Endothelial cell of umbilical vein (primary cell): Measurements from ENCODE around the gene PDCD2. TPM values are rescaled to one million over a fixed set of nuclear protein-coding genes. Genes with fewer than 3 reads are reported as not detected.

Experiments used
- BruUV-seq: library from RNA; stranded (reverse); fragments of 400-500 nt; replicated peaks from 2 replicates; lab custom pipeline; 2021; lab: Mats Ljungman, UMichigan
- CTCF ChIA-PET: fragments of 300-600, 350-600 bp; sonication (Branson Sonifier 250); formaldehyde crosslinking; loops from one replicate; lab custom pipeline; 2021; ENCODE audit warnings: antibody characterized with exemption, inconsistent platforms; lab: Charles Lee
- POLR2A ChIA-PET: fragments of 300-600, 350-600 bp; sonication (Branson Sonifier 250); formaldehyde crosslinking; loops from one replicate; lab custom pipeline; 2021; ENCODE audit warnings: antibody characterized with exemption, inconsistent platforms; lab: Charles Lee
- DNase-seq: peaks from one replicate; pipeline ENCODE4 v3.0.0-alpha.2; 2011; ENCODE audit warnings: low read depth, low spot score
- FAIRE-seq: peaks from 2 replicates; lab custom pipeline; 2011; peaks lifted over from hg19 to GRCh38; lab: Jason Lieb, UNC
- H2AFZ ChIP-seq: 2 replicates; pipeline ENCODE4 v1.6.0; 2012; ENCODE audit warnings: low read depth, low read length, control low read depth, inconsistent platforms
- H3K27ac ChIP-seq: 2 replicates; pipeline ENCODE4 v1.5.1; 2011; ENCODE audit warnings: low read depth, mild to moderate bottlenecking, control low read depth, low read length, moderate library complexity; ENCODE audit not compliant: insufficient read depth
- H3K27me3 ChIP-seq, 2 experiments: 2 replicates each; pipeline versions ENCODE4 v1.6.0 to v1.6.1; 2011; ENCODE audit warnings: low read length in 2 of 2, mixed read lengths in 1 of 2; ENCODE audit not compliant: control insufficient read depth in 2 of 2, insufficient read depth in 2 of 2
- H3K36me3 ChIP-seq, 2 experiments: 2 replicates in 1 of 2; 3 replicates in 1 of 2; pipeline ENCODE4 v1.5.1; 2011; ENCODE audit warnings: low read length in 2 of 2, mild to moderate bottlenecking in 1 of 2, moderate library complexity in 1 of 2; ENCODE audit not compliant: control insufficient read depth in 2 of 2, insufficient read depth in 2 of 2; ENCODE audit errors: extremely low read depth in 1 of 2
- H3K4me1 ChIP-seq: 3 replicates; pipeline ENCODE4 v1.5.1; 2011; ENCODE audit warnings: mild to moderate bottlenecking, low read length; ENCODE audit not compliant: control insufficient read depth, insufficient read depth; ENCODE audit errors: extremely low read depth
- H3K4me2 ChIP-seq: 2 replicates; pipeline ENCODE4 v1.6.1; 2011; ENCODE audit warnings: low read length, control low read depth, mixed read lengths; ENCODE audit not compliant: insufficient read depth
- H3K4me3 ChIP-seq, 3 experiments: fragments of 200-600 bp in 1 of 3; sonication (generic), shearing (Covaris generic) in 1 of 3; replicated peaks in 1 of 3; 2 replicates each; pipeline ENCODE4 v1.5.1; 2011 to 2016; ENCODE audit warnings: control low read depth in 3 of 3, low read length in 3 of 3, mild to moderate bottlenecking in 2 of 3, inconsistent platforms in 1 of 3, low read depth in 1 of 3, moderate library complexity in 1 of 3; ENCODE audit not compliant: insufficient read depth in 1 of 3
- H3K79me2 ChIP-seq: 2 replicates; pipeline ENCODE4 v1.6.0; 2012; ENCODE audit warnings: low read length, inconsistent platforms; ENCODE audit not compliant: control insufficient read depth, insufficient read depth
- H3K9ac ChIP-seq: replicated peaks from 2 replicates; pipeline ENCODE3; 2011; ENCODE audit warnings: low read length, control low read depth; ENCODE audit not compliant: insufficient read depth; ENCODE audit errors: extremely low read depth
- H3K9me1 ChIP-seq: replicated peaks from 3 replicates; pipeline ENCODE4 v1.6.0; 2011; ENCODE audit warnings: mild to moderate bottlenecking, low read length; ENCODE audit not compliant: control insufficient read depth, insufficient read depth; ENCODE audit errors: extremely low read depth
- H3K9me3 ChIP-seq: replicated peaks from 2 replicates; pipeline ENCODE4 v1.5.1; 2012; ENCODE audit warnings: low read length, inconsistent platforms; ENCODE audit not compliant: control insufficient read depth, insufficient read depth
- H4K20me1 ChIP-seq: replicated peaks from 2 replicates; pipeline ENCODE3; 2011; ENCODE audit warnings: mild to moderate bottlenecking, low read length; ENCODE audit not compliant: control insufficient read depth, insufficient read depth; ENCODE audit errors: extremely low read depth
- CTCF ChIP-seq, 2 donors: IDR thresholded peaks; 1 replicate in 1 of 2; 2 replicates in 1 of 2; pipeline ENCODE4 v1.5.1; 2011; ENCODE audit warnings: low read length in 2 of 2, mild to moderate bottlenecking in 2 of 2, moderate library complexity in 2 of 2, control low read depth in 1 of 2, inconsistent platforms in 1 of 2, low read depth in 1 of 2; ENCODE audit not compliant: insufficient read depth in 1 of 2; ENCODE audit errors: extremely low read depth in 1 of 2
- EZH2 ChIP-seq: IDR thresholded peaks from 2 replicates; pipeline ENCODE4 v1.6.1; 2012; ENCODE audit warnings: borderline replicate concordance, low read depth, mild to moderate bottlenecking, moderate library complexity, low read length, inconsistent platforms; ENCODE audit not compliant: severe bottlenecking
- FOS ChIP-seq: IDR thresholded peaks from 2 replicates; pipeline ENCODE4 v1.6.1; 2011; ENCODE audit warnings: mild to moderate bottlenecking, low read length, moderate library complexity, borderline replicate concordance; ENCODE audit not compliant: insufficient read depth
- GATA2 ChIP-seq: IDR thresholded peaks from 2 replicates; pipeline ENCODE4 v1.7.0; 2011; ENCODE audit warnings: low read depth, mild to moderate bottlenecking, moderate library complexity, mixed read lengths, low read length; ENCODE audit not compliant: insufficient read length, insufficient read depth
- JUN ChIP-seq: IDR thresholded peaks from 2 replicates; pipeline ENCODE4 v1.6.1; 2011; ENCODE audit warnings: borderline replicate concordance, low read depth; ENCODE audit not compliant: insufficient read length, insufficient read depth
- MYC ChIP-seq: IDR thresholded peaks from one replicate; pipeline ENCODE4 v1.6.1; 2011; ENCODE audit warnings: mild to moderate bottlenecking, low read depth, low read length
- POLR2A ChIP-seq: IDR thresholded peaks from 2 replicates; pipeline ENCODE4 v1.6.1; 2012; ENCODE audit warnings: low read depth, mild to moderate bottlenecking, control low read depth, low read length
- POLR2AphosphoS5 ChIP-seq: IDR thresholded peaks from 2 replicates; pipeline ENCODE4 v1.6.1; 2012; ENCODE audit warnings: low read depth, mild to moderate bottlenecking, control low read depth, low read length, moderate library complexity; ENCODE audit not compliant: insufficient read depth
- dilution Hi-C: fragments of 300-500 bp; cut with MboI; formaldehyde crosslinking; loops from one replicate; pipeline ENCODE4 v1.15.0; 2019; ENCODE audit warnings: low sequenced_read_pairs; ENCODE audit not compliant: extremely low pct_ligation_motif_present
- intact Hi-C: fragments of 100-400 bp; cut with micrococcal nuclease; formaldehyde crosslinking; loops from one replicate; pipeline ENCODE4 v1.10.0; 2022
- polyA plus RNA-seq, 4 experiments: library from polyadenylated mRNA; depleted of rRNA in 3 of 4; stranded (reverse) in 3 of 4; unstranded in 1 of 4; fragments of >200 nt; gene quantifications; 2 replicates each; pipeline versions ENCODE4 v1.2.1 to v1.2.3, GENCODE V29; 2011 to 2012; ENCODE audit warnings: missing spikeins in 1 of 4
- total RNA-seq: library from RNA; stranded (reverse); gene quantifications from 2 replicates; pipeline ENCODE4 v1.2.3, GENCODE V29; 2021
- TF ChIP-seq, protein P1 (sequence below): IDR thresholded peaks from 2 replicates; pipeline ENCODE4 v1.6.1; 2011; ENCODE audit not compliant: insufficient read depth, insufficient read length

Gene PDCD2
- total and polyA plus RNA-seq, 2 donors (not counting 3 experiments of a cell fraction or from before 2014, with no cell fraction given) = 53.9 to 67.8 TPM

DNA sequence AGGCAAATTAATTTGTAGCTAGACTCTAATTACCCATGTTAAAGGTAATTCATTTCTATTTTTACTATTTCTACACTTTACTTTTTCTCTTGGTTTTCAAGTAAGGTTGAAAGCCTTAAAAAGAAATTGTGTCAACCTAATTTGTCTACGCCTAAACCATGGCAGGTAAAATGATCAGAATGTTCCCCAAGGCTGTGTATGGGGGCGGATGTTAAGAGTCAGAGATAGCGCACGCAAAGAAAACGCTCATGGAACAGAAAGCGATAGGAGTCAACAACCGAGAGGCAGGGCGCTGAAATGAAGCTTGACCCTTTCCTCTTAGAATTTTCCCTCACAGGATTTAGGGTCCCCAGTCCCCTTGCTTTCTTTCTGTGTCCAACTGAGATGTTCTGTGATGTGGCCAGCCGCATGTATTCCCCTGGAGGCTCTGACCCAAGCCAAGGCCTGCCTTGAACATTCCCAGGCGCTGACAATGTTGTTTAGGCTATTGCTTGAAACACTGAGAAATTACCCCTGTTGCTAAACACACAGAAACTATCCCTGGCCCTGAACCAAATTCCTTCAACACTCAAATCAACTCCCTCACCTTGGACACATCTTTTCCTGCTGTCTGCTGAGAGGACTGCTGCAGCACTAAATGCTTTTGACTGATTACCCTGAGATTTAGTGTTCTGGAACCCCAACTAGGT is 42.3 kb downstream of the PDCD2 start:
- Histone ChIP-seq H3K27ac (no peak overlapping the region), H3K4me2 (no peak overlapping the region), H3K36me3 (peaks cover 29 to 45% of the 10 kb centered on the region in 2 experiments), H3K4me1 (no peaks in the 10 kb centered on the region), H2AFZ (no peak overlapping the region), H3K4me3 (no peak overlapping the region), H3K9me3 (no peaks in the 10 kb centered on the region), H3K9me1 (no peaks in the 10 kb centered on the region), H4K20me1 (no peaks in the 10 kb centered on the region), H3K9ac (no peak overlapping the region), H3K27me3 (no peaks in the 10 kb centered on the region), H3K79me2 (peaks cover 39% of the 10 kb centered on the region)
- no peak for TF ChIP-seq POLR2A
- no peak for TF ChIP-seq CTCF (IDR thresholded peaks at IDR 0.05; ENCODE audit: extremely low read depth in 1 of 2, insufficient read depth in 1 of 2, low read depth in 1 of 2, low read length in 2 of 2)
- TF ChIP-seq GATA2 = no peak
- no peak for TF ChIP-seq MYC
- TF ChIP-seq JUN = no peak
- TF ChIP-seq FOS = no peak
- TF ChIP-seq EZH2 = no peak
- TF ChIP-seq, protein P1, sequence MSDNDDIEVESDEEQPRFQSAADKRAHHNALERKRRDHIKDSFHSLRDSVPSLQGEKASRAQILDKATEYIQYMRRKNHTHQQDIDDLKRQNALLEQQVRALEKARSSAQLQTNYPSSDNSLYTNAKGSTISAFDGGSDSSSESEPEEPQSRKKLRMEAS = no peak
- TF ChIP-seq POLR2AphosphoS5 = no peak
- no TSS peak for BruUV-seq
- dilution Hi-C loops = no loop called here
- DNase-seq (no peak), FAIRE-seq (no peak)
- intact Hi-C loops = no loop called here
- POLR2A ChIA-PET = no interaction called here
- CTCF ChIA-PET = interaction anchor here (1.2 kb wide), 1 partner anchor 25 kb away, joined by 3 read pairs; no protein-coding TSS in a partner anchor
